IMR-90 (cell line): Measurements from ENCODE around the gene RGS3.

Experiments used
- BHLHE40 ChIP-seq: fragments of 150-350 bp; IDR thresholded peaks from 2 replicates; pipeline ENCODE4 v1.6.1; 2016; ENCODE audit warnings: mild to moderate bottlenecking, low read depth, low read length
- CEBPB ChIP-seq: IDR thresholded peaks from 2 replicates; pipeline ENCODE4 v1.6.1; 2012; ENCODE audit warnings: low read depth, low read length, improper control_type of control experiment
- CHD1 ChIP-seq: IDR thresholded peaks from 2 replicates; pipeline ENCODE4 v1.6.1; 2012; ENCODE audit warnings: low read depth, low read length, improper control_type of control experiment
- MAFK ChIP-seq: IDR thresholded peaks from 2 replicates; pipeline ENCODE4 v1.6.1; 2012; ENCODE audit warnings: low read depth, low read length, improper control_type of control experiment
- MAZ ChIP-seq: IDR thresholded peaks from 2 replicates; pipeline ENCODE4 v1.6.1; 2012; ENCODE audit warnings: low read depth, mild to moderate bottlenecking, low read length, improper control_type of control experiment, moderate library complexity, borderline replicate concordance
- MXI1 ChIP-seq: IDR thresholded peaks from 2 replicates; pipeline ENCODE4 v1.6.1; 2012; ENCODE audit warnings: low read depth, mild to moderate bottlenecking, low read length, moderate library complexity, borderline replicate concordance
- NFE2L2 ChIP-seq: fragments of 150-350 bp; IDR thresholded peaks from 2 replicates; pipeline ENCODE4 v1.6.1; 2016; ENCODE audit warnings: low read depth, mild to moderate bottlenecking, low read length
- POLR2A ChIP-seq: IDR thresholded peaks from 2 replicates; pipeline ENCODE4 v1.6.1; 2012; ENCODE audit warnings: mild to moderate bottlenecking, low read depth, low read length
- RAD21 ChIP-seq: IDR thresholded peaks from 2 replicates; pipeline ENCODE4 v1.6.1; 2012; ENCODE audit warnings: low read length, improper control_type of control experiment
- RCOR1 ChIP-seq: IDR thresholded peaks from 2 replicates; pipeline ENCODE4 v1.6.1; 2012; ENCODE audit warnings: mild to moderate bottlenecking, low read length, improper control_type of control experiment; ENCODE audit not compliant: insufficient replicate concordance
- RFX5 ChIP-seq: IDR thresholded peaks from 2 replicates; pipeline ENCODE4 v1.8.0; 2012; ENCODE audit warnings: low read depth, mild to moderate bottlenecking, low read length, moderate library complexity
- SMC3 ChIP-seq: fragments of 150-350 bp; IDR thresholded peaks from 2 replicates; pipeline ENCODE4 v1.6.1; 2016; ENCODE audit warnings: low read depth, mild to moderate bottlenecking, antibody characterized with exemption, low read length, moderate library complexity
- TF ChIP-seq, protein P1 (sequence below): fragments of 150-350 bp; IDR thresholded peaks from 2 replicates; pipeline ENCODE4 v1.6.1; 2017; ENCODE audit warnings: mild to moderate bottlenecking, antibody characterized with exemption, low read length, low read depth
- TF ChIP-seq, protein P2 (sequence below): conservative IDR thresholded peaks from 2 replicates; pipeline ENCODE4 v1.5.1; 2012; ENCODE audit warnings: mild to moderate bottlenecking, low read depth, low read length, improper control_type of control experiment

DNA sequence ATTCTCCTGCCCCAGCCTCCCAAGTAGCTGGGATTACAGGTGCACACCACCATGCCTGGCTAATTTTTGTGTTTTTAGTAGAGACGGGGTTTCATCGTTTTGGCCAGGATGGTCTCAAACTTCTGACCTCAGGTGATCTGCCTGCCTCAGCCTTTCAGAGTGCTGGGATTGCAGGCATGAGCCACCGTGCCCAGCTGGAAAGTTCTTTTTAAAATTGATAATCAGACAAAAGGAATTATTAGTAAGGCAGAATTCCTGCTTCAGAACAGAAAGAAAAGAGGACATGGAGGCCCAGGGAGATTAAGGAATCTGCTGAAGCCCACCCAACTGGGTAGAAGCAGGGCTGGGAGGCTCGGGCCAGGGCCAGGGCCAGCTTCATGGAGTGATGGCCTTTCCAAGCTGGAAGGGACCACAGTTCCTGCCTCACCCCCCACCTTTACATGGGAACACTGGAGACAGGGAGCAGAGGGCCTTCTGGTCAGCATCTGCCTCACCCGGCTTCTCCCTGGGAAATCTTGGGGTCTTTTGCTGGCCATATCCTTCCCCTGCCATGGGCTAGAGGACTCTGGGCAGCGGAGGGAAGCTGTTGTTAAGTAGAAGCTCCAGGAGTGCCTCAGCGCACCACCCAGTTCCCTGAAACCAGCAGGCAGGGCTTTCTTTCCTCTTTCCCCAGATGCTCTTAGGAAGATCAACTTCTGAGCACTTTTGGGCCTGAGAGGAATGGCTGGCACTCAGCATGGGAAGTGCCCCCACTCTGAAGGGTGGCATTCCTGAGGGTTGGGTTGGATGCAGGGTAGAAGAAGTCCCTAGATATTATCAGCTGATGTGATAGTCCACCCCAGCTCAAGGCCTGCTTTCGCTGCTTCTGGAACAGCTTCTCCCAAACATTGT is 70.1 kb downstream of the RGS3 start:
- no peak for TF ChIP-seq POLR2A
- TF ChIP-seq, protein P1, sequence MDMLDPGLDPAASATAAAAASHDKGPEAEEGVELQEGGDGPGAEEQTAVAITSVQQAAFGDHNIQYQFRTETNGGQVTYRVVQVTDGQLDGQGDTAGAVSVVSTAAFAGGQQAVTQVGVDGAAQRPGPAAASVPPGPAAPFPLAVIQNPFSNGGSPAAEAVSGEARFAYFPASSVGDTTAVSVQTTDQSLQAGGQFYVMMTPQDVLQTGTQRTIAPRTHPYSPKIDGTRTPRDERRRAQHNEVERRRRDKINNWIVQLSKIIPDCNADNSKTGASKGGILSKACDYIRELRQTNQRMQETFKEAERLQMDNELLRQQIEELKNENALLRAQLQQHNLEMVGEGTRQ = no peak
- TF ChIP-seq, protein P2, sequence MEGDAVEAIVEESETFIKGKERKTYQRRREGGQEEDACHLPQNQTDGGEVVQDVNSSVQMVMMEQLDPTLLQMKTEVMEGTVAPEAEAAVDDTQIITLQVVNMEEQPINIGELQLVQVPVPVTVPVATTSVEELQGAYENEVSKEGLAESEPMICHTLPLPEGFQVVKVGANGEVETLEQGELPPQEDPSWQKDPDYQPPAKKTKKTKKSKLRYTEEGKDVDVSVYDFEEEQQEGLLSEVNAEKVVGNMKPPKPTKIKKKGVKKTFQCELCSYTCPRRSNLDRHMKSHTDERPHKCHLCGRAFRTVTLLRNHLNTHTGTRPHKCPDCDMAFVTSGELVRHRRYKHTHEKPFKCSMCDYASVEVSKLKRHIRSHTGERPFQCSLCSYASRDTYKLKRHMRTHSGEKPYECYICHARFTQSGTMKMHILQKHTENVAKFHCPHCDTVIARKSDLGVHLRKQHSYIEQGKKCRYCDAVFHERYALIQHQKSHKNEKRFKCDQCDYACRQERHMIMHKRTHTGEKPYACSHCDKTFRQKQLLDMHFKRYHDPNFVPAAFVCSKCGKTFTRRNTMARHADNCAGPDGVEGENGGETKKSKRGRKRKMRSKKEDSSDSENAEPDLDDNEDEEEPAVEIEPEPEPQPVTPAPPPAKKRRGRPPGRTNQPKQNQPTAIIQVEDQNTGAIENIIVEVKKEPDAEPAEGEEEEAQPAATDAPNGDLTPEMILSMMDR = no peak
- no peak for TF ChIP-seq MAFK
- no peak for TF ChIP-seq RCOR1
- no peak for TF ChIP-seq CEBPB
- no peak for TF ChIP-seq RFX5
- no peak for TF ChIP-seq RAD21
- TF ChIP-seq BHLHE40 = no peak
- TF ChIP-seq CHD1 = no peak
- TF ChIP-seq MXI1 = no peak
- TF ChIP-seq SMC3 = no peak
- no peak; the same call in 1 of the 2 replicates for TF ChIP-seq MAZ
- TF ChIP-seq NFE2L2 = no peak
